ENCODE results near the gene PCDHA12. TPM values are rescaled to one million over a fixed set of nuclear protein-coding genes. Genes with fewer than 3 reads are reported as not detected.

The PCDHA12 gene
- total RNA-seq, 4 donors from 2014 or later = 0.05 TPM; not detected in 3

DNA sequence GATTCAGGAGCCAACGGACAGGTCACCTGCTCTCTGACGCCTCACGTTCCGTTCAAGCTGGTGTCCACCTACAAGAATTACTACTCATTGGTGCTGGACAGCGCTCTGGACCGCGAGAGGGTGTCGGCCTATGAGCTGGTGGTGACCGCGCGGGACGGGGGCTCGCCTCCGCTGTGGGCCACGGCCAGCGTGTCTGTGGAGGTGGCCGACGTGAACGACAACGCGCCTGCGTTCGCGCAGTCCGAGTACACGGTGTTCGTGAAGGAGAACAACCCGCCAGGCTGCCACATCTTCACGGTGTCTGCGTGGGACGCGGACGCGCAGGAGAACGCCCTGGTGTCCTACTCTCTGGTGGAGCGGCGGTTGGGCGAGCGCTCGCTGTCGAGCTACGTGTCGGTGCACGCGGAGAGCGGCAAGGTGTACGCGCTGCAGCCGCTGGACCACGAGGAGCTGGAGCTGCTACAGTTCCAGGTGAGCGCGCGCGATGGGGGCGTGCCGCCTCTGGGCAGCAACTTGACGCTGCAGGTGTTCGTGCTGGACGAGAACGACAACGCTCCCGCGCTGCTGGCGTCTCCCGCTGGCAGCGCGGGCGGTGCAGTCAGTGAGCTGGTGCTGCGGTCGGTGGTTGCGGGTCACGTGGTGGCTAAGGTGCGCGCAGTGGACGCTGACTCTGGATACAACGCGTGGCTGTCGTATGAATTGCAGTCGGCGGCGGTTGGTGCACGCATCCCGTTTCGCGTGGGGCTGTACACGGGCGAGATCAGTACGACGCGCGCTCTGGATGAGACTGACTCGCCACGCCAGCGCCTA lies 17.7 kb upstream of the PCDHA12 start:
- no peak for ATAC-seq
- no peak for TF ChIP-seq POLR2A (IDR thresholded peaks at IDR 0.05)
- TF ChIP-seq, protein P1, sequence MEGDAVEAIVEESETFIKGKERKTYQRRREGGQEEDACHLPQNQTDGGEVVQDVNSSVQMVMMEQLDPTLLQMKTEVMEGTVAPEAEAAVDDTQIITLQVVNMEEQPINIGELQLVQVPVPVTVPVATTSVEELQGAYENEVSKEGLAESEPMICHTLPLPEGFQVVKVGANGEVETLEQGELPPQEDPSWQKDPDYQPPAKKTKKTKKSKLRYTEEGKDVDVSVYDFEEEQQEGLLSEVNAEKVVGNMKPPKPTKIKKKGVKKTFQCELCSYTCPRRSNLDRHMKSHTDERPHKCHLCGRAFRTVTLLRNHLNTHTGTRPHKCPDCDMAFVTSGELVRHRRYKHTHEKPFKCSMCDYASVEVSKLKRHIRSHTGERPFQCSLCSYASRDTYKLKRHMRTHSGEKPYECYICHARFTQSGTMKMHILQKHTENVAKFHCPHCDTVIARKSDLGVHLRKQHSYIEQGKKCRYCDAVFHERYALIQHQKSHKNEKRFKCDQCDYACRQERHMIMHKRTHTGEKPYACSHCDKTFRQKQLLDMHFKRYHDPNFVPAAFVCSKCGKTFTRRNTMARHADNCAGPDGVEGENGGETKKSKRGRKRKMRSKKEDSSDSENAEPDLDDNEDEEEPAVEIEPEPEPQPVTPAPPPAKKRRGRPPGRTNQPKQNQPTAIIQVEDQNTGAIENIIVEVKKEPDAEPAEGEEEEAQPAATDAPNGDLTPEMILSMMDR (IDR thresholded peaks at IDR 0.05 in 4 of 5, conservative IDR thresholded peaks at IDR 0.05 in 1 of 5) = no peak
- DNase-seq = no peak
- Histone ChIP-seq H3K4me1 (no peaks in the 10 kb centered on the region), H3K4me3 (no peak overlapping the region), H3K36me3 (no peaks in the 10 kb centered on the region), H3K27me3 (peaks cover 0 to 8% (median 0%) of the 10 kb centered on the region in 3 donors), H3K9me3 (no peaks in the 10 kb centered on the region), H3K27ac (no peak overlapping the region)
- in situ Hi-C loops (cut with MboI; ENCODE audit: low sequenced_read_pairs in 4 of 4) = no loop called here
- intact Hi-C loops (cut with DNase I; ENCODE audit: low total_unique reads) = no loop called here

DNA sequence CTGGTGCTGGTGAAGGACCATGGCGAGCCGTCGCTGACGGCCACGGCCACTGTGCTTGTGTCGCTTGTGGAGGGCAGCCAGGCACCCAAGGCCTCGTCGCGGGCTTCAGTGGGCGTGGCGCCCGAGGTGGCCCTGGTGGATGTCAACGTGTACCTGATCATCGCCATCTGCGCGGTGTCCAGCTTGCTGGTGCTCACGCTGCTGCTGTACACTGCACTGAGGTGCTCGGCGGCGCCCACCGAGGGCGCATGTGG lies 17.2 kb upstream of the PCDHA12 start:
- no peaks in the 10 kb centered on the region for H3K9me3 ChIP-seq

DNA sequence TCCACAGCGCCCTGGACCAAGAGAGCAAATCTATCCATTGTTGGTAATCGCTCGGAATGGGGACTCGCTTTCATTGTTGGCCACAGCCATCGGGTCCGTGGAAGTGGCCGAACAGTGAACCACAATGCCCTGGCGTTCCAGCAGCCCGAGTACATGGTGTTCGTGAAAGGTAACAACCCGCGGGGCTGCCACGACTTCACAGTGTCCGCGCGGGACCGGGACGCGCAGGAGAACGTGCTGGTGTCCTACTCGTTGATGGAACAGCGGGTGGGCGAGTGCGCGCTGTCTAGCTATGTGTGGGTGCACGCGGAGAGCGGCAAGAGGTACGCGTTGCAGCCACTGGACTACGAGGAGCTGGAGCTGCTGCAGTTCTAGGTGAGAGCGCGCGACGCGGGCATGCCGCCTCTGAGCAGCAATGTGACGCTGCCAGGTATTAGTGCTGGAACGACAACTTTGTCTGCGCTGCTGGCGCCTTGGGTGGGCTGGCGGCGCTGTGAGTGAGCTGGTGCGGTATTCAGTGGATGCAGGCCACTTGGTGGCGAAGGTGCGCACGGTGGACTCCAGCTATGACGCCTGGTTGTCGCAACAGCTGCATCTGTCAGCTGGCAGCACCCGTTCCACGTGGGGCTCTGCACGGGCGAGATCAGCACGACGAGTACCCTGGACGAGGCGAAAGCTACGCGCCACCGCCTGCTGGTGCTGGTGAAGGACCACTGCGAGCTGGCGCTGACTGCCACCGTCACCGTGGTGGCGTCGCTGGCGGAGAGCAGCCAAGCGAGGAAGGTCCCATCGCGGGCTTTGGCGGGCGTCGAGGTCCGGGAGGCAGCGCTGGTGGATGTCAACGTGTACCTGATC lies 12.4 kb upstream of the PCDHA12 start:
- no peak overlapping the region for H3K27ac ChIP-seq
- no peak for ATAC-seq
- H3K27me3 ChIP-seq = peaks cover 0 to 3% (median 0%) of the 10 kb centered on the region in 3 donors
- in situ Hi-C loops (cut with MboI; ENCODE audit: low sequenced_read_pairs in 4 of 4) = no loop called here
- no peak overlapping the region for H3K4me3 ChIP-seq
- H3K36me3 ChIP-seq = no peaks in the 10 kb centered on the region
- intact Hi-C loops (cut with DNase I; ENCODE audit: low total_unique reads) = no loop called here
- no peak for TF ChIP-seq POLR2A (IDR thresholded peaks at IDR 0.05)
- TF ChIP-seq, protein P1 (IDR thresholded peaks at IDR 0.05 in 4 of 5, conservative IDR thresholded peaks at IDR 0.05 in 1 of 5) = no peak
- H3K9me3 ChIP-seq = no peaks in the 10 kb centered on the region
- H3K4me1 ChIP-seq = no peaks in the 10 kb centered on the region
- DNase-seq = no peak

More for the DNA sequence above, 17.2 kb upstream of the PCDHA12 start:
- H3K27me3 ChIP-seq = peaks cover 0 to 8% (median 0%) of the 10 kb centered on the region in 3 donors
- no peak overlapping the region for H3K27ac ChIP-seq
- in situ Hi-C loops (cut with MboI; ENCODE audit: low sequenced_read_pairs in 4 of 4) (no loop called here), intact Hi-C loops (cut with DNase I; ENCODE audit: low total_unique reads) (no loop called here)
- no peak for DNase-seq
- no peaks in the 10 kb centered on the region for H3K36me3 ChIP-seq
- TF ChIP-seq, protein P1 (IDR thresholded peaks at IDR 0.05 in 4 of 5, conservative IDR thresholded peaks at IDR 0.05 in 1 of 5) = no peak
- TF ChIP-seq POLR2A (IDR thresholded peaks at IDR 0.05) = no peak
- no peak for ATAC-seq
- no peak overlapping the region for H3K4me3 ChIP-seq
- no peaks in the 10 kb centered on the region for H3K4me1 ChIP-seq

DNA sequence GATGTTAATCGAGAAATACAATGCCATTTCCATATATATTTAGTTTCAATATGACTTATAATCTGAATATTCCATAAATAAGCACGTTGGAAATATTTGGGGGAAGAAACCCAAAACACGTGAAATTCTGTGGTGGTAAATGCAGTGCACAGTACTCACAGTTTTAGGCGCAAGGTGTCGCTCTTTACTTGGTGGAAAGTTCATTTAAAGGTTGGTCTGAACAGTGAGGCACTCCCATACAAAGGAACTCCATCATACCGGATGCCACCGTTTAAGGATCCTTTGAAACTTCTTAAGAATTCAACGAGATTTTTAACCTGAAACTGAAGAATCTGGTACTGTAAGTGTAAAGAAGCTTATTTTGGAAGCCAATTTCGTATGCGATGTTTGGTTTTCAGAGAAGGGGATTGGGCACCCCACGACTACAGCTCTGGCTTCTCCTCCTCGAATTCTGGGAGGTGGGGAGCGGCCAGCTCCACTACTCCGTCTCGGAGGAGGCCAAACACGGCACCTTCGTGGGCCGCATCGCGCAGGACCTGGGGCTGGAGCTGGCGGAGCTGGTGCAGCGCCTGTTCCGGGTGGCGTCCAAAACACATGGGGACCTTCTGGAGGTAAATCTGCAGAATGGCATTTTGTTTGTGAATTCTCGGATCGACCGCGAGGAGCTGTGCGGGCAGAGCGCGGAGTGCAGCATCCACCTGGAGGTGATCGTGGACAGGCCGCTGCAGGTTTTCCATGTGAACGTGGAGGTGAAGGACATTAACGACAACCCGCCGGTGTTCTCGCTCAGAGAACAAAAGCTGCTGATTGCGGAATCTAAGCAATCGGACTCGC lies 6.2 kb upstream of the PCDHA12 start, which contains the start of gene PCDHA11:
Gene PCDHA11 (plus strand): TSS at position 237 of the 834 bp plus-strand sequence. CDS start 147 bp downstream, at position 384.
- peaks cover 0 to 6% (median 0%) of the 10 kb centered on the region in 3 donors for H3K9me3 ChIP-seq
- peaks cover 0 to 11% (median 0%) of the 10 kb centered on the region in 3 donors for H3K27me3 ChIP-seq
- intact Hi-C loops (cut with DNase I; ENCODE audit: low total_unique reads) = no loop called here
- no peak for TF ChIP-seq POLR2A (IDR thresholded peaks at IDR 0.05)
- TF ChIP-seq, protein P1 (IDR thresholded peaks at IDR 0.05 in 4 of 5, conservative IDR thresholded peaks at IDR 0.05 in 1 of 5) = no peak
- H3K4me1 ChIP-seq = no peaks in the 10 kb centered on the region
- peak within 1 kb of the TSS in 1 of 4 donors; percentile 10 for H3K4me3 ChIP-seq
- ATAC-seq (no peak), DNase-seq (no peak)
- H3K36me3 ChIP-seq = no peaks in the 10 kb centered on the region
- no peak within 1 kb of the TSS for H3K27ac ChIP-seq
- in situ Hi-C loops (cut with MboI; ENCODE audit: low sequenced_read_pairs in 4 of 4) = no loop called here
